ENCODE measurements around the gene GMPPB. TPM values are rescaled to one million over a fixed set of nuclear protein-coding genes. Genes with fewer than 3 reads are reported as not detected.

Gene GMPPB
- total RNA-seq, 1 donor from 2014 or later: 9.5 TPM

Small RNA genes within 50 kb of the gene (small RNA-seq; reads per million reads assigned to genes)
- not detected for gene AMIGO3 (ENCODE audit: low replicate concordance)
- gene COX6CP14 (ENCODE audit: low replicate concordance): not detected

Other genes starting within 250 kb of the GMPPB start
- 0.39 TPM for gene BSN, start 169.5 kb downstream of the GMPPB start, total RNA-seq
- gene APEH, start 49.6 kb downstream of the GMPPB start, total RNA-seq: 41.8 TPM
- 8.6 TPM for gene MST1, start 34.5 kb downstream of the GMPPB start, total RNA-seq
- gene RNF123, start 34.4 kb downstream of the GMPPB start, total RNA-seq: 18.6 TPM
- 0.10 TPM for gene AMIGO3, start 4.3 kb downstream of the GMPPB start, total RNA-seq
- gene IP6K1, start 62.6 kb upstream of the GMPPB start, total RNA-seq: 27.5 TPM
- not detected for gene CDHR4, start 75.9 kb upstream of the GMPPB start, total RNA-seq
- 6.6 TPM for gene INKA1, start 79.3 kb upstream of the GMPPB start, total RNA-seq
- 16.3 TPM for gene UBA7, start 90.0 kb upstream of the GMPPB start, total RNA-seq
- gene TRAIP, start 132.6 kb upstream of the GMPPB start, total RNA-seq: 2.8 TPM
- gene CAMKV, start 146.0 kb upstream of the GMPPB start, total RNA-seq: 0.89 TPM
- 6.3 TPM for gene MST1R, start 179.9 kb upstream of the GMPPB start, total RNA-seq
- 3.1 TPM for gene MON1A, start 205.9 kb upstream of the GMPPB start, total RNA-seq
- 110 TPM for gene RBM6, start 216.2 kb upstream of the GMPPB start, total RNA-seq